ENCODE data around the gene TRAM2. TPM values are rescaled to one million over a fixed set of nuclear protein-coding genes. Genes with fewer than 3 reads are reported as not detected.

The TRAM2 gene
- total RNA-seq, 5 donors from 2014 or later (not counting 1 experiment from before 2014, with no cell fraction given): 8.8 to 12.1 (median 9.3) TPM

GRCh38 chr6:52550014-52550575, 26.8 kb downstream of the TRAM2 start:
- Mint-ChIP-seq H3K4me1 (peaks cover 35 to 64% (median 46%) of the 10 kb centered on the region in 3 donors), H3K27ac (no peak overlapping the region), H3K27me3 (no peaks in the 10 kb centered on the region), H3K36me3 (peaks cover 21% of the 10 kb centered on the region), H3K9me3 (no peaks in the 10 kb centered on the region), H3K4me3 (no peak overlapping the region)
- Histone ChIP-seq H3K4me1 (ENCODE audit: control insufficient read depth in 1 of 2, extremely low read depth in 1 of 2, insufficient read depth in 2 of 2, low read length in 2 of 2) (peaks cover 0 to 15% of the 10 kb centered on the region in 2 experiments), H3K36me3 (ENCODE audit: control insufficient read depth in 2 of 2, extremely low read depth in 1 of 2, insufficient read depth in 1 of 2, low read length in 1 of 2) (no peaks in the 10 kb centered on the region), H3K9me3 (no peaks in the 10 kb centered on the region), H3K27me3 (replicated peaks in 1 of 2; ENCODE audit: control insufficient read depth in 2 of 2, extremely low read depth in 1 of 2, insufficient read depth in 2 of 2, low read length in 1 of 2) (no peaks in the 10 kb centered on the region), H3K27ac (ENCODE audit: low read length) (no peak overlapping the region), H3K4me3 (ENCODE audit: control insufficient read depth in 1 of 2, extremely low read depth in 1 of 2, low read length in 1 of 2) (no peak overlapping the region)
- ATAC-seq (replicated peaks in 1 of 4) (no peak), DNase-seq (no peak)
- WGBS (ENCODE audit: insufficient coverage): 92% methylated on average over 2 of the region's 6 CpGs
- ChIA-PET POLR2A (no interaction called here), CTCF (interaction anchor here (0.5 to 0.6 kb wide), 3 partner anchors 14 to 142 kb away, joined by 3 to 4 read pairs (median 3); no protein-coding TSS in a partner anchor)

GRCh38 chr6:52549428-52549827, 27.4 kb downstream of the TRAM2 start:
- H3K36me3 ChIP-seq (ENCODE audit: control insufficient read depth in 2 of 2, extremely low read depth in 1 of 2, insufficient read depth in 1 of 2, low read length in 1 of 2): no peaks in the 10 kb centered on the region
- POLR2A ChIA-PET: no interaction called here
- Mint-ChIP-seq H3K4me1 (peaks cover 35 to 65% (median 47%) of the 10 kb centered on the region in 3 donors), H3K4me3 (no peak overlapping the region), H3K9me3 (no peaks in the 10 kb centered on the region), H3K27me3 (no peaks in the 10 kb centered on the region), H3K36me3 (peaks cover 23% of the 10 kb centered on the region), H3K27ac (no peak overlapping the region)
- no peak overlapping the region for H3K27ac ChIP-seq (ENCODE audit: low read length)
- H3K27me3 ChIP-seq (replicated peaks in 1 of 2; ENCODE audit: control insufficient read depth in 2 of 2, extremely low read depth in 1 of 2, insufficient read depth in 2 of 2, low read length in 1 of 2): no peaks in the 10 kb centered on the region
- no peaks in the 10 kb centered on the region for H3K9me3 ChIP-seq
- CTCF ChIA-PET: interaction anchor here (0.5 to 0.6 kb wide), 4 partner anchors 15 to 386 kb away, joined by 3 to 4 read pairs (median 3); no protein-coding TSS in a partner anchor
- DNase-seq (no peak), ATAC-seq (replicated peaks in 1 of 4) (no peak)
- no peak overlapping the region for H3K4me3 ChIP-seq (ENCODE audit: control insufficient read depth in 1 of 2, extremely low read depth in 1 of 2, low read length in 1 of 2)
- H3K4me1 ChIP-seq (ENCODE audit: control insufficient read depth in 1 of 2, extremely low read depth in 1 of 2, insufficient read depth in 2 of 2, low read length in 2 of 2): peaks cover 0 to 15% of the 10 kb centered on the region in 2 experiments
- 92% methylated on average over 2 of the region's 4 CpGs for WGBS (ENCODE audit: insufficient coverage)

GRCh38 chr6:52548999-52549398, 27.9 kb downstream of the TRAM2 start:
- CTCF ChIA-PET: interaction anchor here in 1 of 2 donors (0.5 kb wide), 1 partner anchor 386 kb away, joined by 3 read pairs; no protein-coding TSS in a partner anchor
- no peaks in the 10 kb centered on the region for H3K36me3 ChIP-seq (ENCODE audit: control insufficient read depth in 2 of 2, extremely low read depth in 1 of 2, insufficient read depth in 1 of 2, low read length in 1 of 2)
- peaks cover 27% of the 10 kb centered on the region for H3K36me3 Mint-ChIP-seq
- no peak overlapping the region for H3K27ac Mint-ChIP-seq
- no peaks in the 10 kb centered on the region for H3K27me3 ChIP-seq (replicated peaks in 1 of 2; ENCODE audit: control insufficient read depth in 2 of 2, extremely low read depth in 1 of 2, insufficient read depth in 2 of 2, low read length in 1 of 2)
- H3K4me1 Mint-ChIP-seq: peaks cover 38 to 64% (median 49%) of the 10 kb centered on the region in 3 donors
- no peaks in the 10 kb centered on the region for H3K9me3 ChIP-seq
- no peak overlapping the region for H3K4me3 Mint-ChIP-seq
- POLR2A ChIA-PET: no interaction called here
- peaks cover 0 to 15% of the 10 kb centered on the region in 2 experiments for H3K4me1 ChIP-seq (ENCODE audit: control insufficient read depth in 1 of 2, extremely low read depth in 1 of 2, insufficient read depth in 2 of 2, low read length in 2 of 2)
- no peak for ATAC-seq (replicated peaks in 1 of 4)
- no peaks in the 10 kb centered on the region for H3K27me3 Mint-ChIP-seq
- H3K4me3 ChIP-seq (ENCODE audit: control insufficient read depth in 1 of 2, extremely low read depth in 1 of 2, low read length in 1 of 2): no peak overlapping the region
- WGBS (ENCODE audit: insufficient coverage): 95% methylated on average over 5 of the region's 5 CpGs
- no peak for DNase-seq
- no peaks in the 10 kb centered on the region for H3K9me3 Mint-ChIP-seq
- H3K27ac ChIP-seq (ENCODE audit: low read length): no peak overlapping the region

DNA sequence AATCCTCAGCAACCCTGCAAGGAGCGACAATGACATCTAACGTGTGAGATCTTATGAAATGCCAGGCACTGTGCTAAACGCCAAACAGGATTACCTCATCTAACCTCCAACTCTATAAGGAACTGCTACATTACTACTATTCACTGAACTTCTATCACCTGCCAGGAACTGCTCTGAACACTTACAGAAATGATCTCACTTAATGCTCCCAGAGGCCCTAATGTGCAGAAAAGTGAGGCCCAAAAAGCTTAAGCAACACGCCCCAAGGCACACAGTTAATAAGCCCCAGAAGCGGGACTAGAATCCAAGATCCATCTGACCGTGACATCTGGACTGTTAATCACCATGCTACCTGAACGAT, 28.5 kb downstream of the TRAM2 start:
- no peaks in the 10 kb centered on the region for H3K27me3 Mint-ChIP-seq
- no peaks in the 10 kb centered on the region for H3K36me3 ChIP-seq (ENCODE audit: control insufficient read depth in 2 of 2, extremely low read depth in 1 of 2, insufficient read depth in 1 of 2, low read length in 1 of 2)
- no peak overlapping the region for H3K27ac ChIP-seq (ENCODE audit: low read length)
- H3K4me1 Mint-ChIP-seq: peaks cover 32 to 58% (median 44%) of the 10 kb centered on the region in 3 donors
- no peaks in the 10 kb centered on the region for H3K27me3 ChIP-seq (replicated peaks in 1 of 2; ENCODE audit: control insufficient read depth in 2 of 2, extremely low read depth in 1 of 2, insufficient read depth in 2 of 2, low read length in 1 of 2)
- no peaks in the 10 kb centered on the region for H3K9me3 Mint-ChIP-seq
- ATAC-seq (replicated peaks in 1 of 4) (no peak), DNase-seq (no peak)
- no peak overlapping the region for H3K27ac Mint-ChIP-seq
- 92% methylated on average over 7 of the region's 7 CpGs for WGBS (ENCODE audit: insufficient coverage)
- peaks cover 28% of the 10 kb centered on the region for H3K36me3 Mint-ChIP-seq
- H3K4me3 ChIP-seq (ENCODE audit: control insufficient read depth in 1 of 2, extremely low read depth in 1 of 2, low read length in 1 of 2): no peak overlapping the region
- H3K9me3 ChIP-seq: no peaks in the 10 kb centered on the region
- POLR2A ChIA-PET: no interaction called here
- no peak overlapping the region for H3K4me3 Mint-ChIP-seq
- peaks cover 0 to 12% of the 10 kb centered on the region in 2 experiments for H3K4me1 ChIP-seq (ENCODE audit: control insufficient read depth in 1 of 2, extremely low read depth in 1 of 2, insufficient read depth in 2 of 2, low read length in 2 of 2)
- CTCF ChIA-PET: no interaction called here

DNA sequence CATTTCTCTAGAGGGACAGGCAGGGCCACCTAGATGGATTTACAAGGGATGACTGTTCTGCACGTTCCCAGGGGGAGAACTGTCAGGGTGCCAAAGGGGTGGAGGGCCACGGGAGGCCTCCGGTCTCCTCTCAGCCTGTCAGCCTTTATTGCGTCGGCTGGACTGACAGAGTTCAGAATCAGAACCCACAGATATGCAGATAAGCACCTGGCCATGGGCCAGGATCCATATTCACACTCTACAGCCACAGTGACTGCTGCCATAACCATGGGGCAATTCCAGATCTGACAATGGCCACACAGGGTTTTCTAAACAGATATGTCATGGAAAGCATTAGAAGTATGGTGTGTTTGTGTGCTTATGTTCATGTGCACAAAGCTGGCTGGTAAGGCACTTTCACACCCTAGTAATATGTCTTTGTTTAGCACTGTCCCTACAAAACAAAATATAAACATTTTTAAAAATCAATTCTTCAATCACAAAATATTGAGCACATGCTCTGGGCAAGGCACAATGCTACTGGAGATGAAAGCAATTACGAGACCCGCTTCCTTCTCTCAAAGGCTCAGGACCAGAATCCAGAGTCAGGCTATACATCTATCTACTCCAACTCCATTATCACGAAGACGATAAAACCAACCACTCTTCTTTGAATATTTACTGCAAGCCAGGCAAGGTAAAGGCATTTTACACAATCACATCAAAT, 29.1 kb downstream of the TRAM2 start:
- no peaks in the 10 kb centered on the region for H3K27me3 ChIP-seq (replicated peaks in 1 of 2; ENCODE audit: control insufficient read depth in 2 of 2, extremely low read depth in 1 of 2, insufficient read depth in 2 of 2, low read length in 1 of 2)
- H3K4me1 ChIP-seq (ENCODE audit: control insufficient read depth in 1 of 2, extremely low read depth in 1 of 2, insufficient read depth in 2 of 2, low read length in 2 of 2): peaks cover 0 to 12% of the 10 kb centered on the region in 2 experiments
- no peaks in the 10 kb centered on the region for H3K9me3 ChIP-seq
- no peak overlapping the region for H3K27ac Mint-ChIP-seq
- H3K9me3 Mint-ChIP-seq: no peaks in the 10 kb centered on the region
- no peaks in the 10 kb centered on the region for H3K36me3 ChIP-seq (ENCODE audit: control insufficient read depth in 2 of 2, extremely low read depth in 1 of 2, insufficient read depth in 1 of 2, low read length in 1 of 2)
- no peak overlapping the region for H3K27ac ChIP-seq (ENCODE audit: low read length)
- H3K27me3 Mint-ChIP-seq: no peaks in the 10 kb centered on the region
- 91% methylated on average over 6 of the region's 9 CpGs for WGBS (ENCODE audit: insufficient coverage)
- no peak overlapping the region for H3K4me3 ChIP-seq (ENCODE audit: control insufficient read depth in 1 of 2, extremely low read depth in 1 of 2, low read length in 1 of 2)
- no peak for ATAC-seq (replicated peaks in 1 of 4)
- ChIA-PET POLR2A (interaction anchor here in 1 of 2 donors (0.5 kb wide), 1 partner anchor 16 kb away, joined by 5 read pairs; no protein-coding TSS in a partner anchor), CTCF (no interaction called here)
- no peak overlapping the region for H3K4me3 Mint-ChIP-seq
- H3K36me3 Mint-ChIP-seq: peaks cover 28% of the 10 kb centered on the region
- H3K4me1 Mint-ChIP-seq: peaks cover 29 to 52% (median 38%) of the 10 kb centered on the region in 3 donors
- no peak for DNase-seq

- peaks cover 28% of the 10 kb centered on the region for H3K36me3 Mint-ChIP-seq
- ChIA-PET CTCF (no interaction called here), POLR2A (no interaction called here)
- Histone ChIP-seq H3K4me1 (ENCODE audit: control insufficient read depth in 1 of 2, extremely low read depth in 1 of 2, insufficient read depth in 2 of 2, low read length in 2 of 2) (peaks cover 0 to 2% of the 10 kb centered on the region in 2 experiments), H3K36me3 (ENCODE audit: control insufficient read depth in 2 of 2, extremely low read depth in 1 of 2, insufficient read depth in 1 of 2, low read length in 1 of 2) (no peaks in the 10 kb centered on the region), H3K4me3 (ENCODE audit: control insufficient read depth in 1 of 2, extremely low read depth in 1 of 2, low read length in 1 of 2) (no peak overlapping the region), H3K27me3 (replicated peaks in 1 of 2; ENCODE audit: control insufficient read depth in 2 of 2, extremely low read depth in 1 of 2, insufficient read depth in 2 of 2, low read length in 1 of 2) (no peaks in the 10 kb centered on the region), H3K27ac (ENCODE audit: low read length) (no peak overlapping the region), H3K9me3 (no peaks in the 10 kb centered on the region)
- ATAC-seq (replicated peaks in 1 of 4): no peak
- H3K27me3 Mint-ChIP-seq: no peaks in the 10 kb centered on the region
- no peak overlapping the region for H3K27ac Mint-ChIP-seq
- H3K9me3 Mint-ChIP-seq: no peaks in the 10 kb centered on the region
- no peak overlapping the region for H3K4me3 Mint-ChIP-seq
- WGBS (ENCODE audit: insufficient coverage): 98% methylated on average over 3 of the region's 3 CpGs
- no peak for DNase-seq
- peaks cover 21 to 46% (median 34%) of the 10 kb centered on the region in 3 donors for H3K4me1 Mint-ChIP-seq
These were observed 30.2 kb downstream of the TRAM2 start for GRCh38 chr6:52546678-52547077.
